NB4 (cell line): ENCODE results near the gene GPR22.

Experiments
- CTCF ChIP-seq: IDR thresholded peaks from one replicate; pipeline ENCODE4 v1.5.1; 2012; ENCODE audit warnings: low read depth, low read length
- MYC ChIP-seq: IDR thresholded peaks from 2 replicates; pipeline ENCODE4 v1.6.1; 2011; ENCODE audit warnings: low read depth, low read length
- POLR2A ChIP-seq: IDR thresholded peaks from 2 replicates; pipeline ENCODE4 v1.6.1; 2011; ENCODE audit warnings: mild to moderate bottlenecking; ENCODE audit not compliant: insufficient read length; ENCODE audit errors: extremely low read depth

- no peak for TF ChIP-seq CTCF
- no peak for TF ChIP-seq POLR2A
- TF ChIP-seq MYC = no peak
Measured at GRCh38 chr7:107494315-107494751, 24.5 kb downstream of the GPR22 start.
